ENCODE data around the gene MAP3K4.

MAP3K4 gene

GRCh38 chr6:161011492-161012480, 20.2 kb downstream of the MAP3K4 start:
- Mint-ChIP-seq H3K9me3 (no peaks in the 10 kb centered on the region), H3K4me1 (peaks cover 39% of the 10 kb centered on the region), H3K4me3 (no peak overlapping the region), H3K36me3 (no peaks in the 10 kb centered on the region), H3K27ac (no peak overlapping the region)
- ATAC-seq (no peak), DNase-seq (ENCODE audit: low spot score in 2 of 2) (no peak)

GRCh38 chr6:161013695-161014094, 22.1 kb downstream of the MAP3K4 start:
- ATAC-seq (no peak), DNase-seq (ENCODE audit: low spot score in 2 of 2) (no peak)
- no peak overlapping the region for H3K27ac Mint-ChIP-seq
- H3K36me3 Mint-ChIP-seq: no peaks in the 10 kb centered on the region
- peaks cover 41% of the 10 kb centered on the region for H3K4me1 Mint-ChIP-seq
- H3K4me3 Mint-ChIP-seq: no peak overlapping the region
- no peaks in the 10 kb centered on the region for H3K9me3 Mint-ChIP-seq

GRCh38 chr6:161017766-161018564, 26.4 kb downstream of the MAP3K4 start:
- no peak for ATAC-seq
- Mint-ChIP-seq H3K4me1 (peaks cover 22% of the 10 kb centered on the region), H3K4me3 (no peak overlapping the region)

GRCh38 chr6:161019324-161019839, 27.8 kb downstream of the MAP3K4 start:
- ATAC-seq (no peak), DNase-seq (ENCODE audit: low spot score in 2 of 2) (no peak)
- no peak overlapping the region for H3K4me3 Mint-ChIP-seq
- H3K27ac Mint-ChIP-seq: no peak overlapping the region
- H3K9me3 Mint-ChIP-seq: no peaks in the 10 kb centered on the region
- H3K4me1 Mint-ChIP-seq: peaks cover 22% of the 10 kb centered on the region
- no peaks in the 10 kb centered on the region for H3K36me3 Mint-ChIP-seq

More at GRCh38 chr6:161017766-161018564, 26.4 kb downstream of the MAP3K4 start:
- Mint-ChIP-seq H3K36me3 (no peaks in the 10 kb centered on the region), H3K9me3 (no peaks in the 10 kb centered on the region), H3K27ac (no peak overlapping the region)
- DNase-seq (ENCODE audit: low spot score in 2 of 2): no peak

GRCh38 chr6:161021543-161021942, 30.0 kb downstream of the MAP3K4 start:
- DNase-seq (ENCODE audit: low spot score in 2 of 2) (no peak), ATAC-seq (no peak)
- peaks cover 10% of the 10 kb centered on the region for H3K36me3 Mint-ChIP-seq
- H3K4me3 Mint-ChIP-seq: no peak overlapping the region
- no peaks in the 10 kb centered on the region for H3K9me3 Mint-ChIP-seq
- H3K27ac Mint-ChIP-seq: no peak overlapping the region
- peaks cover 26% of the 10 kb centered on the region for H3K4me1 Mint-ChIP-seq

GRCh38 chr6:161021998-161022743, 30.6 kb downstream of the MAP3K4 start:
- ATAC-seq: no peak
- DNase-seq (ENCODE audit: low spot score in 2 of 2): no peak
- H3K9me3 Mint-ChIP-seq: no peaks in the 10 kb centered on the region
- H3K36me3 Mint-ChIP-seq: peaks cover 15% of the 10 kb centered on the region
- H3K4me1 Mint-ChIP-seq: peaks cover 29% of the 10 kb centered on the region
- H3K27ac Mint-ChIP-seq: no peak overlapping the region
- H3K4me3 Mint-ChIP-seq: no peak overlapping the region

GRCh38 chr6:161023316-161023715, 31.7 kb downstream of the MAP3K4 start:
- ATAC-seq (no peak), DNase-seq (ENCODE audit: low spot score in 2 of 2) (no peak)
- Mint-ChIP-seq H3K4me1 (peaks cover 28% of the 10 kb centered on the region), H3K4me3 (no peak overlapping the region), H3K27ac (no peak overlapping the region), H3K9me3 (no peaks in the 10 kb centered on the region), H3K36me3 (peaks cover 15% of the 10 kb centered on the region)

- Mint-ChIP-seq H3K36me3 (peaks cover 15% of the 10 kb centered on the region), H3K4me1 (peaks cover 38% of the 10 kb centered on the region), H3K27ac (no peak overlapping the region), H3K9me3 (no peaks in the 10 kb centered on the region), H3K4me3 (no peak overlapping the region)
- DNase-seq (ENCODE audit: low spot score in 2 of 2): no peak
- no peak for ATAC-seq
Observed at GRCh38 chr6:161024364-161024920, 32.9 kb downstream of the MAP3K4 start.

- H3K36me3 Mint-ChIP-seq: peaks cover 15% of the 10 kb centered on the region
Observed at GRCh38 chr6:161027385-161027784, 35.8 kb downstream of the MAP3K4 start.

GRCh38 chr6:161029195-161029809, 37.7 kb downstream of the MAP3K4 start:
- H3K27ac Mint-ChIP-seq: peak overlapping the region; percentile 51
- peaks cover 17% of the 10 kb centered on the region for H3K36me3 Mint-ChIP-seq
- DNase-seq (ENCODE audit: low spot score in 2 of 2) (no peak), ATAC-seq (peak; percentile 90)
- H3K4me3 Mint-ChIP-seq: peak overlapping the region; percentile 18
- H3K4me1 Mint-ChIP-seq: peaks cover 53% of the 10 kb centered on the region
- no peaks in the 10 kb centered on the region for H3K9me3 Mint-ChIP-seq

More at GRCh38 chr6:161027385-161027784, 35.8 kb downstream of the MAP3K4 start:
- Mint-ChIP-seq H3K27ac (no peak overlapping the region), H3K9me3 (no peaks in the 10 kb centered on the region), H3K4me3 (no peak overlapping the region), H3K4me1 (peaks cover 53% of the 10 kb centered on the region)
- ATAC-seq (no peak), DNase-seq (ENCODE audit: low spot score in 2 of 2) (no peak)

- no peak for DNase-seq (ENCODE audit: low spot score in 2 of 2)
- H3K27ac Mint-ChIP-seq: no peak overlapping the region
- H3K4me3 Mint-ChIP-seq: no peak overlapping the region
- no peak for ATAC-seq
- no peaks in the 10 kb centered on the region for H3K9me3 Mint-ChIP-seq
- H3K36me3 Mint-ChIP-seq: peaks cover 20% of the 10 kb centered on the region
- peaks cover 47% of the 10 kb centered on the region for H3K4me1 Mint-ChIP-seq
Observed at GRCh38 chr6:161031721-161032495, 40.3 kb downstream of the MAP3K4 start.

GRCh38 chr6:161033667-161034066, 42.1 kb downstream of the MAP3K4 start:
- Mint-ChIP-seq H3K27ac (no peak overlapping the region), H3K36me3 (peaks cover 27% of the 10 kb centered on the region), H3K9me3 (no peaks in the 10 kb centered on the region), H3K4me1 (peaks cover 48% of the 10 kb centered on the region), H3K4me3 (no peak overlapping the region)
- DNase-seq (ENCODE audit: low spot score in 2 of 2) (no peak), ATAC-seq (no peak)

GRCh38 chr6:161035182-161035980, 43.8 kb downstream of the MAP3K4 start:
- peaks cover 38% of the 10 kb centered on the region for H3K36me3 Mint-ChIP-seq
- no peaks in the 10 kb centered on the region for H3K9me3 Mint-ChIP-seq
- no peak overlapping the region for H3K4me3 Mint-ChIP-seq
- ATAC-seq: no peak
- H3K27ac Mint-ChIP-seq: peak overlapping the region; percentile 46
- DNase-seq (ENCODE audit: low spot score in 2 of 2): no peak
- H3K4me1 Mint-ChIP-seq: peaks cover 37% of the 10 kb centered on the region

Data from stimulated activated effector memory CD8-positive, alpha-beta T cell treated with anti-CD3 and anti-CD28 coated beads, Interleukin-12 subunit alpha, Interleukin-12 subunit beta, amount 100 ng/mL, for 72 hours (primary cell).